Transverse colon (tissue), 4 donors: ENCODE data around the gene GAS2L2.

Experiments
- CTCF ChIP-seq, 5 experiments: fragments of 200-600 bp in 3 of 5; fragments of 450-650 bp in 2 of 5; sonication (generic) in 3 of 5; IDR thresholded peaks; 1 replicate in 2 of 5; 2 replicates in 3 of 5; pipeline ENCODE4 v1.5.1; 2016 to 2017; ENCODE audit warnings: antibody characterized with exemption in 5 of 5, inconsistent platforms in 3 of 5, mild to moderate bottlenecking in 2 of 5, moderate library complexity in 1 of 5
- EP300 ChIP-seq: sonication (generic); formaldehyde crosslinking; IDR thresholded peaks from one replicate; pipeline ENCODE4 v1.6.1; 2017; ENCODE audit warnings: antibody characterized with exemption, low read depth
- POLR2A ChIP-seq: fragments of 450-650 bp; IDR thresholded peaks from one replicate; pipeline ENCODE4 v1.6.1; 2016; ENCODE audit warnings: antibody characterized with exemption, mild to moderate bottlenecking, moderate library complexity
- POLR2AphosphoS5 ChIP-seq, 3 donors: sonication (generic); formaldehyde crosslinking; IDR thresholded peaks; one replicate each; pipeline ENCODE4 v1.6.1; 2016; ENCODE audit warnings: antibody characterized with exemption in 3 of 3

GRCh38 chr17:35745246-35745645 is 7.8 kb downstream of the GAS2L2 start:
- no peak for TF ChIP-seq CTCF (IDR thresholded peaks at IDR 0.05)
- TF ChIP-seq EP300: no peak
- no peak for TF ChIP-seq POLR2A
- no peak for TF ChIP-seq POLR2AphosphoS5 (IDR thresholded peaks at IDR 0.05)
